Liver (tissue), 9 donors: ENCODE results near the gene DZANK1. TPM values are rescaled to one million over a fixed set of nuclear protein-coding genes. Genes with fewer than 3 reads are reported as not detected.

ENCODE experiments used
- DNase-seq: peaks from one replicate; pipeline ENCODE4 v3.0.0-alpha.2; 2017; ENCODE audit warnings: low spot score
- H3K27ac ChIP-seq, 2 donors: one replicate each; pipeline ENCODE4 v1.7.0; 2013; ENCODE audit warnings: inconsistent platforms in 2 of 2, low read length in 2 of 2, control low read depth in 1 of 2, low read depth in 1 of 2, mild to moderate bottlenecking in 1 of 2
- H3K27me3 ChIP-seq, 4 donors: one replicate each; pipeline versions ENCODE4 v1.6.1 to v1.7.0; 2013; ENCODE audit warnings: low read length in 3 of 4, inconsistent platforms in 1 of 4, mild to moderate bottlenecking in 1 of 4, moderate library complexity in 1 of 4; ENCODE audit not compliant: control insufficient read depth in 4 of 4, insufficient read depth in 4 of 4
- H3K36me3 ChIP-seq, 4 donors: one replicate each; pipeline versions ENCODE4 v1.6.1 to v1.7.0; 2013; ENCODE audit warnings: low read length in 3 of 4, mild to moderate bottlenecking in 3 of 4, low read depth in 1 of 4, moderate library complexity in 1 of 4; ENCODE audit not compliant: control insufficient read depth in 4 of 4, insufficient read depth in 3 of 4
- H3K4me1 ChIP-seq, 4 donors: one replicate each; pipeline versions ENCODE4 v1.6.1 to v1.7.0; 2013; ENCODE audit warnings: low read length in 3 of 4, mild to moderate bottlenecking in 3 of 4, moderate library complexity in 1 of 4; ENCODE audit not compliant: control insufficient read depth in 4 of 4, insufficient read depth in 4 of 4
- H3K4me3 ChIP-seq, 3 donors: one replicate each; pipeline versions ENCODE4 v1.6.1 to v1.7.0; 2013; ENCODE audit warnings: low read length in 3 of 3, control low read depth in 1 of 3, low read depth in 1 of 3, mild to moderate bottlenecking in 1 of 3
- H3K9ac ChIP-seq, 2 donors: one replicate each; pipeline ENCODE4 v1.7.0; 2013; ENCODE audit warnings: low read length in 2 of 2, mild to moderate bottlenecking in 2 of 2, moderate library complexity in 2 of 2, control low read depth in 1 of 2, low read depth in 1 of 2
- H3K9me3 ChIP-seq, 4 donors: one replicate each; pipeline versions ENCODE4 v1.6.1 to v1.7.0; 2013; ENCODE audit warnings: low read length in 3 of 4; ENCODE audit not compliant: control insufficient read depth in 4 of 4
- ATF3 ChIP-seq: IDR thresholded peaks from 2 replicates; pipeline ENCODE4 v1.6.1; 2016; ENCODE audit warnings: antibody characterized with exemption
- EGR1 ChIP-seq, 2 donors: IDR thresholded peaks; 2 replicates each; pipeline ENCODE4 v1.6.1; 2016 to 2018; ENCODE audit warnings: antibody characterized with exemption in 2 of 2, low read depth in 2 of 2
- FOXA1 ChIP-seq: IDR thresholded peaks from 2 replicates; pipeline ENCODE4 v1.6.1; 2016; ENCODE audit warnings: antibody characterized with exemption
- FOXA2 ChIP-seq: IDR thresholded peaks from 2 replicates; pipeline ENCODE4 v1.6.1; 2016; ENCODE audit warnings: antibody characterized with exemption
- GABPA ChIP-seq, 2 donors: IDR thresholded peaks in 1 of 2; conservative IDR thresholded peaks in 1 of 2; 2 replicates each; pipeline ENCODE4 v1.6.1; 2016; ENCODE audit warnings: antibody characterized with exemption in 2 of 2, mild to moderate bottlenecking in 1 of 2, moderate library complexity in 1 of 2
- HNF4A ChIP-seq, 2 donors: conservative IDR thresholded peaks; 2 replicates each; pipeline ENCODE4 v1.6.1; 2016; ENCODE audit warnings: antibody characterized with exemption in 2 of 2, mild to moderate bottlenecking in 2 of 2
- HNF4G ChIP-seq: IDR thresholded peaks from 2 replicates; pipeline ENCODE4 v1.6.1; 2016; ENCODE audit warnings: antibody characterized with exemption
- JUND ChIP-seq, 2 donors: IDR thresholded peaks; 2 replicates each; pipeline ENCODE4 v1.6.1; 2016; ENCODE audit warnings: antibody characterized with exemption in 2 of 2
- MAX ChIP-seq: IDR thresholded peaks from 2 replicates; pipeline ENCODE4 v1.6.1; 2016; ENCODE audit warnings: antibody characterized with exemption
- NR2F2 ChIP-seq: IDR thresholded peaks from 2 replicates; pipeline ENCODE4 v1.6.1; 2016; ENCODE audit warnings: antibody characterized with exemption
- RAD21 ChIP-seq, 2 donors: IDR thresholded peaks; 2 replicates each; pipeline ENCODE4 v1.6.1; 2016; ENCODE audit warnings: antibody characterized with exemption in 2 of 2, mild to moderate bottlenecking in 2 of 2
- RXRA ChIP-seq, 2 donors: IDR thresholded peaks; 2 replicates each; pipeline ENCODE4 v1.6.1; 2017 to 2018; ENCODE audit warnings: antibody characterized with exemption in 2 of 2, mild to moderate bottlenecking in 1 of 2
- SP1 ChIP-seq: IDR thresholded peaks from 2 replicates; pipeline ENCODE4 v1.6.1; 2018; ENCODE audit warnings: antibody characterized with exemption, mild to moderate bottlenecking
- TAF1 ChIP-seq: conservative IDR thresholded peaks from 2 replicates; pipeline ENCODE4 v1.6.1; 2016; ENCODE audit warnings: antibody characterized with exemption, mild to moderate bottlenecking
- YY1 ChIP-seq: IDR thresholded peaks from 2 replicates; pipeline ENCODE4 v1.6.1; 2016; ENCODE audit warnings: antibody characterized with exemption, mild to moderate bottlenecking
- WGBS: extraction: QIAGEN DNeasy Blood & Tissue Kit; methylation state at CpG from one replicate; pipeline ENCODE4 v1.1.7; 2013; 5-methylcytosine and 5-hydroxymethylcytosine counted together
- polyA plus RNA-seq, 2 donors: library from polyadenylated mRNA; stranded (reverse) in 1 of 2; unstranded in 1 of 2; fragments of 200-250 nt in 1 of 2; fragments of >200 nt in 1 of 2; fragmentation: Nextera tagmentation in 1 of 2; extraction: Ambion mirVana in 1 of 2; gene quantifications; one replicate each; pipeline versions ENCODE4 v1.2.1 to v1.2.3, GENCODE V29; 2013 to 2015
- total RNA-seq, 2 donors: library from RNA; depleted of rRNA; stranded (reverse); fragments of >200 nt; gene quantifications; one replicate each; pipeline ENCODE4 v1.2.3, GENCODE V29; 2014
- TF ChIP-seq, protein P1 (sequence below): fragments of 150-350 bp; IDR thresholded peaks from 2 replicates; pipeline ENCODE4 v1.5.1; 2017; ENCODE audit warnings: improper control_type of control experiment, low read depth, low read length; ENCODE audit not compliant: missing input control
- TF ChIP-seq, protein P2 (sequence below): IDR thresholded peaks from 2 replicates; pipeline ENCODE4 v1.6.1; 2016; ENCODE audit warnings: antibody characterized with exemption, mild to moderate bottlenecking
- TF ChIP-seq, protein P3 (sequence below): IDR thresholded peaks from 2 replicates; pipeline ENCODE4 v1.6.1; 2016; ENCODE audit warnings: antibody characterized with exemption
- donor health status: healthy.
- donor health status: healthy.
- donor health status: healthy.
- donor health status: healthy.
- donor health status: healthy.

Gene DZANK1
- total and polyA plus RNA-seq, 4 donors, result 0.19 to 0.84 (median 0.31) TPM

DNA sequence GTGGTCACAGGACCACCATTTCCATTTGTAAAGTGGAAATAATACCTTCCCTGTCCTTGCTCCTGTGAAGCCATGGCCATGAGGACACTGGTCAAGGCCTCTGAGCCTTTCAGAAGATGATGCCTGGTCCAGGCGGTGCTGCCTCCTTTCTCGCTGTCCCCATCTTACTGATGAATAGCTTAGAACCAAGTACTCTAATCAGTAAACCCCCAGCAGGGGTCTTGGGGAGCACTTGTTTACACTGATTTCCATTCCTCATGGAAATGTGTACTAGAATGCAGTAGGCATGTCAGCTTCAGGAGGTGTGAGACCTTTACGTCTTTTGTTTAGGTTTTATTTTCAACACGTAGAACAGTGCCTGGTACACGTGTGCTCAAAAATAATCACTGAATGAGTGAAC is 75.1 kb downstream of the DZANK1 start:
- WGBS, result 79% methylated on average over 5 of the region's 5 CpGs
- H3K27ac ChIP-seq, result no peak overlapping the region
- H3K4me1 ChIP-seq, result no peaks in the 10 kb centered on the region
- H3K4me3 ChIP-seq, result no peak overlapping the region
- DNase-seq, result no peak
- no peak overlapping the region for H3K9ac ChIP-seq
- no peaks in the 10 kb centered on the region for H3K27me3 ChIP-seq
- TF ChIP-seq, protein P1, sequence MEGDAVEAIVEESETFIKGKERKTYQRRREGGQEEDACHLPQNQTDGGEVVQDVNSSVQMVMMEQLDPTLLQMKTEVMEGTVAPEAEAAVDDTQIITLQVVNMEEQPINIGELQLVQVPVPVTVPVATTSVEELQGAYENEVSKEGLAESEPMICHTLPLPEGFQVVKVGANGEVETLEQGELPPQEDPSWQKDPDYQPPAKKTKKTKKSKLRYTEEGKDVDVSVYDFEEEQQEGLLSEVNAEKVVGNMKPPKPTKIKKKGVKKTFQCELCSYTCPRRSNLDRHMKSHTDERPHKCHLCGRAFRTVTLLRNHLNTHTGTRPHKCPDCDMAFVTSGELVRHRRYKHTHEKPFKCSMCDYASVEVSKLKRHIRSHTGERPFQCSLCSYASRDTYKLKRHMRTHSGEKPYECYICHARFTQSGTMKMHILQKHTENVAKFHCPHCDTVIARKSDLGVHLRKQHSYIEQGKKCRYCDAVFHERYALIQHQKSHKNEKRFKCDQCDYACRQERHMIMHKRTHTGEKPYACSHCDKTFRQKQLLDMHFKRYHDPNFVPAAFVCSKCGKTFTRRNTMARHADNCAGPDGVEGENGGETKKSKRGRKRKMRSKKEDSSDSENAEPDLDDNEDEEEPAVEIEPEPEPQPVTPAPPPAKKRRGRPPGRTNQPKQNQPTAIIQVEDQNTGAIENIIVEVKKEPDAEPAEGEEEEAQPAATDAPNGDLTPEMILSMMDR, result no peak
- TF ChIP-seq NR2F2, result no peak
- no peak for TF ChIP-seq HNF4A (conservative IDR thresholded peaks at IDR 0.05)
- TF ChIP-seq, protein P2, sequence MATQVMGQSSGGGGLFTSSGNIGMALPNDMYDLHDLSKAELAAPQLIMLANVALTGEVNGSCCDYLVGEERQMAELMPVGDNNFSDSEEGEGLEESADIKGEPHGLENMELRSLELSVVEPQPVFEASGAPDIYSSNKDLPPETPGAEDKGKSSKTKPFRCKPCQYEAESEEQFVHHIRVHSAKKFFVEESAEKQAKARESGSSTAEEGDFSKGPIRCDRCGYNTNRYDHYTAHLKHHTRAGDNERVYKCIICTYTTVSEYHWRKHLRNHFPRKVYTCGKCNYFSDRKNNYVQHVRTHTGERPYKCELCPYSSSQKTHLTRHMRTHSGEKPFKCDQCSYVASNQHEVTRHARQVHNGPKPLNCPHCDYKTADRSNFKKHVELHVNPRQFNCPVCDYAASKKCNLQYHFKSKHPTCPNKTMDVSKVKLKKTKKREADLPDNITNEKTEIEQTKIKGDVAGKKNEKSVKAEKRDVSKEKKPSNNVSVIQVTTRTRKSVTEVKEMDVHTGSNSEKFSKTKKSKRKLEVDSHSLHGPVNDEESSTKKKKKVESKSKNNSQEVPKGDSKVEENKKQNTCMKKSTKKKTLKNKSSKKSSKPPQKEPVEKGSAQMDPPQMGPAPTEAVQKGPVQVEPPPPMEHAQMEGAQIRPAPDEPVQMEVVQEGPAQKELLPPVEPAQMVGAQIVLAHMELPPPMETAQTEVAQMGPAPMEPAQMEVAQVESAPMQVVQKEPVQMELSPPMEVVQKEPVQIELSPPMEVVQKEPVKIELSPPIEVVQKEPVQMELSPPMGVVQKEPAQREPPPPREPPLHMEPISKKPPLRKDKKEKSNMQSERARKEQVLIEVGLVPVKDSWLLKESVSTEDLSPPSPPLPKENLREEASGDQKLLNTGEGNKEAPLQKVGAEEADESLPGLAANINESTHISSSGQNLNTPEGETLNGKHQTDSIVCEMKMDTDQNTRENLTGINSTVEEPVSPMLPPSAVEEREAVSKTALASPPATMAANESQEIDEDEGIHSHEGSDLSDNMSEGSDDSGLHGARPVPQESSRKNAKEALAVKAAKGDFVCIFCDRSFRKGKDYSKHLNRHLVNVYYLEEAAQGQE, result no peak
- no peak for TF ChIP-seq ATF3
- no peak for TF ChIP-seq SP1
- no peak for TF ChIP-seq RXRA (IDR thresholded peaks at IDR 0.05)
- no peak for TF ChIP-seq HNF4G
- peaks cover 0 to 6% (median 2%) of the 10 kb centered on the region in 4 donors for H3K36me3 ChIP-seq
- no peaks in the 10 kb centered on the region for H3K9me3 ChIP-seq

- 71% methylated on average over 3 of the region's 3 CpGs for WGBS
- TF ChIP-seq, protein P3, sequence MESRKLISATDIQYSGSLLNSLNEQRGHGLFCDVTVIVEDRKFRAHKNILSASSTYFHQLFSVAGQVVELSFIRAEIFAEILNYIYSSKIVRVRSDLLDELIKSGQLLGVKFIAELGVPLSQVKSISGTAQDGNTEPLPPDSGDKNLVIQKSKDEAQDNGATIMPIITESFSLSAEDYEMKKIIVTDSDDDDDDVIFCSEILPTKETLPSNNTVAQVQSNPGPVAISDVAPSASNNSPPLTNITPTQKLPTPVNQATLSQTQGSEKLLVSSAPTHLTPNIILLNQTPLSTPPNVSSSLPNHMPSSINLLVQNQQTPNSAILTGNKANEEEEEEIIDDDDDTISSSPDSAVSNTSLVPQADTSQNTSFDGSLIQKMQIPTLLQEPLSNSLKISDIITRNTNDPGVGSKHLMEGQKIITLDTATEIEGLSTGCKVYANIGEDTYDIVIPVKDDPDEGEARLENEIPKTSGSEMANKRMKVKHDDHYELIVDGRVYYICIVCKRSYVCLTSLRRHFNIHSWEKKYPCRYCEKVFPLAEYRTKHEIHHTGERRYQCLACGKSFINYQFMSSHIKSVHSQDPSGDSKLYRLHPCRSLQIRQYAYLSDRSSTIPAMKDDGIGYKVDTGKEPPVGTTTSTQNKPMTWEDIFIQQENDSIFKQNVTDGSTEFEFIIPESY, result no peak
- TF ChIP-seq RXRA (IDR thresholded peaks at IDR 0.05), result no peak
- no peak for TF ChIP-seq RAD21 (IDR thresholded peaks at IDR 0.05)
- no peak for TF ChIP-seq JUND (IDR thresholded peaks at IDR 0.05)
- no peak for TF ChIP-seq GABPA (IDR thresholded peaks at IDR 0.05 in 1 of 2, conservative IDR thresholded peaks at IDR 0.05 in 1 of 2)
- no peak for TF ChIP-seq HNF4G
- TF ChIP-seq, protein P2, result no peak
- TF ChIP-seq TAF1, result no peak
- no peak for TF ChIP-seq FOXA2
- no peak for TF ChIP-seq YY1
- no peak for TF ChIP-seq MAX
- no peak for TF ChIP-seq NR2F2
- TF ChIP-seq EGR1 (IDR thresholded peaks at IDR 0.05; ENCODE audit: low read depth in 2 of 2), result no peak
- no peak for TF ChIP-seq FOXA1
These were observed 76.6 kb downstream of the DZANK1 start for GRCh38 chr20:18390201-18390600.

More at GRCh38 chr20:18390201-18390600, 76.6 kb downstream of the DZANK1 start:
- H3K36me3 ChIP-seq, result peaks cover 0 to 6% (median 2%) of the 10 kb centered on the region in 4 donors
- no peaks in the 10 kb centered on the region for H3K4me1 ChIP-seq
- no peak overlapping the region for H3K4me3 ChIP-seq
- no peak for DNase-seq
- H3K27me3 ChIP-seq, result no peaks in the 10 kb centered on the region
- H3K9ac ChIP-seq, result no peak overlapping the region
- H3K27ac ChIP-seq, result no peak overlapping the region
- H3K9me3 ChIP-seq, result no peaks in the 10 kb centered on the region
